ENCODE results near the gene CACNA1G.

The CACNA1G gene

DNA sequence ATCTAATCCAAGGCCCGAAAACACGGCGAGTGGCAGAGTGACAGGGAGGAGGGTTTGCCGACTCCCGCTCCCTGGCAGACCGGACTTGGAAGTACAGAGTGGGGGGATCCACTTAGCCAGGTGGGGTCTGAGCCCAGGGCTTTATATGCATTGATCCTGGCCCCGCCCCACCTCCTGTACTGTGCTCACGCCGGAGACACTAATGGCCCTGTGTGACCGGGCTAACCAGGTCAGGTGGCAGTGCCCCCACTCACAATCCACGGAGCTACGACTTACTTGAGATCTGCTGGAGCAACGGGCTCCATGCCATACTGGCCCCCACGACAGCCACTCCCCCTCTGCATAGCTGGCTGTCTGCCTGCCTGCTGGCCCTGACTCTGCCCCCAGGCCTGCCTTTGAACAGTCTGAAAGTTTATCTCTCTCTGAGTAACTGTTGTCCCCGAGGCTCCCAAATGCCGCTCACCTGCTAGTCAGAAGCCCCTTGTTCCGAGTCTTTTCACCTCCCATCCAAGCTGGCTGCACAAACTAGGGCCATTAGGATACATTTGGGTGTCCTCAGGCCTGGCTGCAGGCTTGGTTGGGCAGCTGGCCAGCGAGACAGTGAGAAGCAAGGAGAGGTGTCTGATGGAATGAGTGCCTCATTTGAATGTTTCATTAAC lies 28.0 kb downstream of the CACNA1G start:
- H3K4me3 ChIP-seq (replicated peaks in 1 of 2; ENCODE audit: low read depth in 2 of 2, low read length in 2 of 2), result no peak overlapping the region
- DNase-seq (ENCODE audit: low read depth in 2 of 2), result peak in 1 of 2 donors; percentile 32
- TF ChIP-seq CTCF (IDR thresholded peaks at IDR 0.05; ENCODE audit: low read depth, low read length), result no peak

- TF ChIP-seq CTCF (IDR thresholded peaks at IDR 0.05; ENCODE audit: low read depth, low read length), result no peak
- H3K4me3 ChIP-seq (replicated peaks in 1 of 2; ENCODE audit: low read depth in 2 of 2, low read length in 2 of 2), result no peak overlapping the region
- peak; percentile 25 to 29 for DNase-seq (ENCODE audit: low read depth in 2 of 2)
These were observed 28.7 kb downstream of the CACNA1G start for GRCh38 chr17:50589095-50589705.

DNA sequence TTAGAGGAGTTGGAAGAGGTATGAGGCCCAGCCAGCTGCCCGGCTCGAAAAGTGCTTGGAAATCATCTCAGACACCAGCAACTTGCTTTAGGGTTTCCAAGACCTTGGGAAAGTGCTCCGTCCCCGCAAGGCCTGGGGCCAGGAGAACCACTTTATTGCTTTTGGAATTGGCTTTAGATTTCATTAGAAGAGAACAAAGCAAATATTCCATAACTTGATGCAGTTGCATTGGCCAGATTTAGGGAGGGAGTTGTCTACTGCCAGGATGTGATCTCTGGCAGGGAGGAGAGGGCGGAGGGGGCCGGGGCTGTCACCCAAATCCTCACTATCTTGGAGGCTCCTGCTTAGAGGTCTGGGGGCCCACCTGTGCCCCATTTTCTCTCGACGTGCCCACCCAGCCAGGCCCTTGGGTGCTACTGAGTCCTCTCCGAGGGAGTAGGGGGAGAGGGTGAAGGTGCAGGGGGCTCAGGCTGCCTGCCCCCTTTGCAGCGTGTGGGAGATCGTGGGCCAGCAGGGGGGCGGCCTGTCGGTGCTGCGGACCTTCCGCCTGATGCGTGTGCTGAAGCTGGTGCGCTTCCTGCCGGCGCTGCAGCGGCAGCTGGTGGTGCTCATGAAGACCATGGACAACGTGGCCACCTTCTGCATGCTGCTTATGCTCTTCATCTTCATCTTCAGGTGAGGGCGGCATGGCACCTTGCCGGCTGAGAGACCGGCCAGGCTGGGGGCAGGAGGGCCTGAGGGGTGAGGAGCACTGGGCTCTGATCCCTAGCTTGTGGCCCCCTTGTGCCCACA lies 30.6 kb downstream of the CACNA1G start:
- H3K4me3 ChIP-seq (replicated peaks in 1 of 2; ENCODE audit: low read depth in 2 of 2, low read length in 2 of 2), result no peak overlapping the region
- DNase-seq (ENCODE audit: low read depth in 2 of 2), result no peak
- TF ChIP-seq CTCF (IDR thresholded peaks at IDR 0.05; ENCODE audit: low read depth, low read length), result no peak

GRCh38 chr17:50593321-50593720 lies 32.8 kb downstream of the CACNA1G start:
- no peak for DNase-seq (ENCODE audit: low read depth in 2 of 2)
- TF ChIP-seq CTCF (IDR thresholded peaks at IDR 0.05; ENCODE audit: low read depth, low read length), result no peak
- H3K4me3 ChIP-seq (replicated peaks in 1 of 2; ENCODE audit: low read depth in 2 of 2, low read length in 2 of 2), result no peak overlapping the region

DNA sequence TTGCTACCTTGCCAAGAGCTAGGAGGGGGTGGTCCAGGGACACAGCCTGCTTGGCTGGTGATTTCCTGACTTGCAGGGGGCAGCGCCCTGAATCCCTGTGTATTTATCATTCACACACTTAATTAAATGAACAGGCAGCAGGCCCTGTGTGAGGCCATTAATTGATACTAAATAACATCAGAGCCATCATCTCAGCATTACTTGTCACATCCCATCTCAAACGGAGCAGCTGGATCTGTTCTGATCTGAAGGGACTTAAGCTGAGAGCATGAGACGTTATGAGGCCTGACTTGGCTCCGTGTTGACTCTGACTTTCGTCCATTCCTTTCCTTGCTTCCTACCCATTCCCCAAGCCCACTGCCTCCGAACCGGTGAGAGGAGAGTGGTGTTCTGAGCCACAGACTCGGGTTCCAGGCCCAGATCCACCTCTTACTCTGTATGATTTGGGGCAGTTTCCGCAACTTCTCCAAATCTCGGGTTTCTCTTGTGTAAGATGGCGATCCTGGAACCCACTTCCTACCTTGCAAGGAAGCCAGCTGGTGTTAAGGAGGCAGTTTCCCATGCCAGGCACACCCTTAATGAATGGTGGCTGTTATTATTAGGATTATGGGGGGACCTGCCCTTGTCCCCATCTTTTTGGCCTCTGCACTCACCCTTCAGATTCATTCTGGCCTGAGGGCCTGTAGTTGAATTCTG lies 33.8 kb downstream of the CACNA1G start:
- H3K4me3 ChIP-seq (replicated peaks in 1 of 2; ENCODE audit: low read depth in 2 of 2, low read length in 2 of 2), result no peak overlapping the region
- no peak for TF ChIP-seq CTCF (IDR thresholded peaks at IDR 0.05; ENCODE audit: low read depth, low read length)
- DNase-seq (ENCODE audit: low read depth in 2 of 2), result no peak

- DNase-seq (ENCODE audit: low read depth in 2 of 2), result no peak
- no peak overlapping the region for H3K4me3 ChIP-seq (replicated peaks in 1 of 2; ENCODE audit: low read depth in 2 of 2, low read length in 2 of 2)
- TF ChIP-seq CTCF (IDR thresholded peaks at IDR 0.05; ENCODE audit: low read depth, low read length), result no peak
These were observed 34.4 kb downstream of the CACNA1G start for GRCh38 chr17:50594892-50595291.
